ENCODE results near the gene RASSF3.

DNA sequence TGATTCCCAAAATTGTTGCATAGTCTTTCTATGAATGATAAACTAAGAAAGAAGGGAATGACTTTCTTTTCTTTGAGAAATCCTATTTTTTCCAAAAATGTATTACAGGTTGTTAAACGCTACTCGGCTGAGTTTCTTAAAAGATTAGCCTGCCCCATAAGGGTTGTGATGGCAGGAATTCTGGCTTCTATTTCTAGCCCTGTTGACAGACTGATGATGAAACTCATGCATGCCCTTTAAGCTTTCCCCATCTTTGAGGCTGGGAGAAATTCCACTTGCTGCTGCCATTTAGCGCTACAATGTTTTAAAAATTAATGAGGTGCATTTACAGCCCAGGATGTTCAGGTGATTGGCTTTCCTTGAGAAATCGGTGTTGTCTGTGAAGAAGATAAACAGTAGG lies 33.2 kb upstream of the RASSF3 start:
- TF ChIP-seq TAF1 (IDR thresholded peaks at IDR 0.05; ENCODE audit: low read depth) (no peak), MAX (IDR thresholded peaks at IDR 0.05) (no peak), ZBTB7A (IDR thresholded peaks at IDR 0.05; ENCODE audit: low read depth) (no peak), NFIC (IDR thresholded peaks at IDR 0.05) (no peak), CEBPB (IDR thresholded peaks at IDR 0.05) (no peak), TCF12 (IDR thresholded peaks at IDR 0.05; ENCODE audit: low read depth) (no peak), EP300 (IDR thresholded peaks at IDR 0.05; ENCODE audit: borderline replicate concordance) (no peak), REST (IDR thresholded peaks at IDR 0.05; ENCODE audit: low read depth) (no peak), YY1 (IDR thresholded peaks at IDR 0.05; ENCODE audit: low read depth) (no peak), RAD21 (IDR thresholded peaks at IDR 0.05; ENCODE audit: low read depth) (no peak), CREB1 (IDR thresholded peaks at IDR 0.05; ENCODE audit: low read depth) (no peak), FOXM1 (IDR thresholded peaks at IDR 0.05; ENCODE audit: borderline replicate concordance, low read depth) (no peak), TEAD4 (IDR thresholded peaks at IDR 0.05) (no peak)

All from Ishikawa (cell line).